Esophagus muscularis mucosa (tissue), 4 donors: Measurements from ENCODE around the gene SPTBN1. TPM values are rescaled to one million over a fixed set of nuclear protein-coding genes. Genes with fewer than 3 reads are reported as not detected.

Source experiments
- DNase-seq: peaks from one replicate; pipeline ENCODE4 v3.0.0-alpha.2; 2017; ENCODE audit errors: extremely low spot score
- H3K27ac ChIP-seq, 4 donors: fragments of 200-600 bp; sonication (generic); replicated peaks in 1 of 4; 1 replicate in 3 of 4; 2 replicates in 1 of 4; pipeline ENCODE4 v1.5.1; 2016 to 2019; ENCODE audit warnings: mild to moderate bottlenecking in 1 of 4
- H3K27me3 ChIP-seq, 4 donors: fragments of 200-600 bp; sonication (generic); one replicate each; pipeline versions ENCODE4 v1.5.1 to v1.6.0; 2016 to 2019
- H3K36me3 ChIP-seq, 4 donors: fragments of 200-600 bp; sonication (generic); one replicate each; pipeline ENCODE4 v1.5.1; 2016 to 2019
- H3K4me1 ChIP-seq, 4 donors: fragments of 200-600 bp; sonication (generic); one replicate each; pipeline ENCODE4 v1.5.1; 2016 to 2019
- H3K4me3 ChIP-seq, 4 donors: fragments of 200-600 bp; sonication (generic); 1 replicate in 2 of 4; 2 replicates in 2 of 4; pipeline ENCODE4 v1.5.1; 2016 to 2019; ENCODE audit warnings: mild to moderate bottlenecking in 4 of 4, moderate library complexity in 1 of 4
- H3K9me3 ChIP-seq, 4 donors: fragments of 200-600 bp; sonication (generic); 1 replicate in 3 of 4; 2 replicates in 1 of 4; pipeline ENCODE4 v1.5.1; 2016 to 2019
- EP300 ChIP-seq: sonication (generic); formaldehyde crosslinking; IDR thresholded peaks from one replicate; pipeline ENCODE4 v1.6.1; 2017; ENCODE audit warnings: antibody characterized with exemption
- POLR2A ChIP-seq: fragments of 450-650 bp; IDR thresholded peaks from one replicate; pipeline ENCODE4 v1.6.1; 2017; ENCODE audit warnings: antibody characterized with exemption, moderate library complexity, mild to moderate bottlenecking, low read depth
- POLR2AphosphoS5 ChIP-seq, 2 donors: sonication (generic); formaldehyde crosslinking; IDR thresholded peaks; one replicate each; pipeline ENCODE4 v1.6.1; 2017; ENCODE audit warnings: antibody characterized with exemption in 2 of 2
- WGBS: methylation state at CpG from one replicate; pipeline ENCODE4 v1.1.5; 2018; 5-methylcytosine and 5-hydroxymethylcytosine counted together
- intact Hi-C: fragments of 100-400 bp; cut with DNase I; formaldehyde crosslinking; loops from one replicate; pipeline ENCODE4 v1.15.1; 2023
- total RNA-seq, 4 donors: library from RNA; depleted of rRNA; stranded (reverse); fragments of >200 nt; gene quantifications; one replicate each; pipeline versions ENCODE4 v1.1.0 to v1.2.1, GENCODE V29; 2016
- TF ChIP-seq, protein P1 (sequence below), 3 experiments: fragments of 200-600 bp in 2 of 3; fragments of 450-650 bp in 1 of 3; sonication (generic) in 2 of 3; IDR thresholded peaks; one replicate each; pipeline ENCODE4 v1.5.1; 2017 to 2019; ENCODE audit warnings: antibody characterized with exemption in 3 of 3, mild to moderate bottlenecking in 2 of 3, moderate library complexity in 1 of 3

The SPTBN1 gene
- total RNA-seq, 4 donors from 2014 or later: 465 to 600 (median 547) TPM

DNA sequence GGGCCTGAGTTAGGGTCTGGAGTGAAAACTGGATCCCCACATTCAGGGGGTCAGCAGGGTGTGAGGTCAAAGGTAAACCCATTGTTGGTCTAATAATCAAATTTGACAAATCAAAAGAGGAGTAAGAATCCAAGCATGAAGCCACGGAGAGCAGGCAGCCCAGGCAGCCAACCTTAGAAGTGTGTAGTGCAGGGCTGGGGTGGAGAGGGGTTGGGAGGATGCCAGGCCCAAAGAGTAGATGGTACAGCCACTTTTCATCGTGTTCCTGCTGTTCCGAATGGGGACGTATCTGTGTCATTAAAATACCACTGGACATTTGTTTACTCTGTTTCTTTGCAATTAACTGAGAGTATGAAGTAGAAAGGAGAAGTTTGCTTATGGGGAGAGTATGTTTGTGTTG, 16.5 kb upstream of the SPTBN1 start:
- Histone ChIP-seq H3K9me3 (no peaks in the 10 kb centered on the region), H3K27ac (peak overlapping the region in 1 of 4 donors; percentile 11), H3K27me3 (no peaks in the 10 kb centered on the region), H3K36me3 (no peaks in the 10 kb centered on the region), H3K4me3 (no peak overlapping the region), H3K4me1 (peaks cover 49 to 66% (median 55%) of the 10 kb centered on the region in 4 donors)
- intact Hi-C loops: loop anchor here (10.0 kb wide), 1 partner anchor 105 kb away; a partner anchor contains a TSS
- DNase-seq: peak; percentile 39
- 85% methylated on average over 4 of the region's 4 CpGs for WGBS
- TF ChIP-seq POLR2A (no peak), EP300 (no peak)
- TF ChIP-seq, protein P1, sequence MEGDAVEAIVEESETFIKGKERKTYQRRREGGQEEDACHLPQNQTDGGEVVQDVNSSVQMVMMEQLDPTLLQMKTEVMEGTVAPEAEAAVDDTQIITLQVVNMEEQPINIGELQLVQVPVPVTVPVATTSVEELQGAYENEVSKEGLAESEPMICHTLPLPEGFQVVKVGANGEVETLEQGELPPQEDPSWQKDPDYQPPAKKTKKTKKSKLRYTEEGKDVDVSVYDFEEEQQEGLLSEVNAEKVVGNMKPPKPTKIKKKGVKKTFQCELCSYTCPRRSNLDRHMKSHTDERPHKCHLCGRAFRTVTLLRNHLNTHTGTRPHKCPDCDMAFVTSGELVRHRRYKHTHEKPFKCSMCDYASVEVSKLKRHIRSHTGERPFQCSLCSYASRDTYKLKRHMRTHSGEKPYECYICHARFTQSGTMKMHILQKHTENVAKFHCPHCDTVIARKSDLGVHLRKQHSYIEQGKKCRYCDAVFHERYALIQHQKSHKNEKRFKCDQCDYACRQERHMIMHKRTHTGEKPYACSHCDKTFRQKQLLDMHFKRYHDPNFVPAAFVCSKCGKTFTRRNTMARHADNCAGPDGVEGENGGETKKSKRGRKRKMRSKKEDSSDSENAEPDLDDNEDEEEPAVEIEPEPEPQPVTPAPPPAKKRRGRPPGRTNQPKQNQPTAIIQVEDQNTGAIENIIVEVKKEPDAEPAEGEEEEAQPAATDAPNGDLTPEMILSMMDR (IDR thresholded peaks at IDR 0.05): no peak

DNA sequence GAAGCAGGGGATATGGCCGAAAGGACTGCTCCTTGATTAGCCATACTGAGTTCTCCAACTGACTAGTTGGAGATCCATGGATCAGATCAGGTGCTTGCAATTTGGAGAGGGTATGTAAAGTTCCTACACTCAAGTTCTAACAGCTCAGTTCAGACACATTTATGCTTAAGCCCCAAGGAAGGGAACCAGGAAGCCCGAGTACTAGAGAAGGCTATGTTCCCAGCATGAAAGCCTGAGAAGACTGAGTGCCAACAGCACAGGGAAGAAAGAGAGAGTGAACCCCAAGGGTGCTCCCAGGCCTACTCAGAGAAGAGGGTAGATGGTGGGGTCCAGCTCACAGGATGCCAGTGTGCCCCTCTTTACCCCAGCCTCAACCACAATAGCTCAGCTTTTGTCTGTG, 16.1 kb upstream of the SPTBN1 start:
- H3K4me3 ChIP-seq: no peak overlapping the region
- H3K27ac ChIP-seq: peak overlapping the region in 1 of 4 donors; percentile 11
- peaks cover 45 to 62% (median 50%) of the 10 kb centered on the region in 4 donors for H3K4me1 ChIP-seq
- TF ChIP-seq, protein P1 (IDR thresholded peaks at IDR 0.05): no peak
- TF ChIP-seq POLR2A: no peak
- no peak for TF ChIP-seq EP300
- no peak for TF ChIP-seq POLR2AphosphoS5 (IDR thresholded peaks at IDR 0.05)
- H3K36me3 ChIP-seq: no peaks in the 10 kb centered on the region
- WGBS: 80% methylated on average over 2 of the region's 2 CpGs
- intact Hi-C loops: no loop called here
- peak; percentile 57 for DNase-seq
- H3K9me3 ChIP-seq: no peaks in the 10 kb centered on the region
- no peaks in the 10 kb centered on the region for H3K27me3 ChIP-seq

DNA sequence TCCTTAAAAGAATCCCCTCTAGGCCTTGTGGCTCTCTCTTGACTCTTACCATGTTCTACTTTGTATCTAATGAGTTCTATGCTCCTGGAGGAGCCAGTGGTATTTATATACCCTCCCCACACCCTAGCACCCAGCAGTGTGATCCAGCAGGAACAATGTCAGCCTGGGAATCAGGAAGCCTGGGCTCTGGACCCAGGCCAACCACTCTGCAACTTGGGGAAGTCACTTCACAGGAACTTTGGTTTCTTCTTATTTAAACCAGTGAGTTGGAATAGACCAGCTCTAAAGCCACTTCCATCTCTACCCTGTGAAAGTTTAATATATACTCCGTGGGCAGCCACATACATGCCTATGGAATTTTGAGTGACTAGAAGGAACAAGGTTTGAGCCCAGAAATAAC, 11.6 kb upstream of the SPTBN1 start:
- DNase-seq: no peak
- H3K36me3 ChIP-seq: no peaks in the 10 kb centered on the region
- H3K4me1 ChIP-seq: peaks cover 15 to 30% (median 16%) of the 10 kb centered on the region in 4 donors
- H3K27me3 ChIP-seq: no peaks in the 10 kb centered on the region
- TF ChIP-seq POLR2A (no peak), POLR2AphosphoS5 (IDR thresholded peaks at IDR 0.05) (no peak), EP300 (no peak)
- TF ChIP-seq, protein P1 (IDR thresholded peaks at IDR 0.05): no peak
- H3K4me3 ChIP-seq: no peak overlapping the region
- H3K9me3 ChIP-seq: no peaks in the 10 kb centered on the region
- H3K27ac ChIP-seq: no peak overlapping the region
- WGBS: 94% methylated on average over 1 of the region's 1 CpG
- intact Hi-C loops: no loop called here

DNA sequence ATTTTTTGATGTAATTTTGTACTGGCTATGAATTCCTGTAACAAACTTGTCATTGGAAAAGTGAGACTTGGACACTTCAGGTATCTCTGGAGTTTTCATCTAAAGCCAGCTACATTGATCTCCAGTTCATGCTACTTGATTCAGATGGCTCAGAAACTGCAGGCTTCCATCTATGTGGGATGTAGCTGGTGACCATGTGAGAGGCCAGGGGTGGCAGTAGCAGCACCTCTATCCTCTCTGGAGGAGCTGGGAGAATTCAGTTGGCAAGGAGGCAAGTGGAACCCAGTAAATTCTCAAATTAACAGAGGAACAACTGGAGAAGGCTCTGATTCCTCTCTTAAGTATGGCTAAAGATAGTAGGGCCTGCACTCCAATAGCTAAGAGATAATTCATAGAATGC, 10.0 kb upstream of the SPTBN1 start:
- no peaks in the 10 kb centered on the region for H3K36me3 ChIP-seq
- no peaks in the 10 kb centered on the region for H3K27me3 ChIP-seq
- intact Hi-C loops: no loop called here
- no peak overlapping the region for H3K4me3 ChIP-seq
- DNase-seq: no peak
- H3K9me3 ChIP-seq: no peaks in the 10 kb centered on the region
- peaks cover 2 to 15% (median 5%) of the 10 kb centered on the region in 4 donors for H3K4me1 ChIP-seq
- peak overlapping the region in 1 of 4 donors; percentile 10 for H3K27ac ChIP-seq
- TF ChIP-seq, protein P1 (IDR thresholded peaks at IDR 0.05): no peak
- TF ChIP-seq EP300: no peak
- TF ChIP-seq POLR2AphosphoS5 (IDR thresholded peaks at IDR 0.05): no peak
- no peak for TF ChIP-seq POLR2A

DNA sequence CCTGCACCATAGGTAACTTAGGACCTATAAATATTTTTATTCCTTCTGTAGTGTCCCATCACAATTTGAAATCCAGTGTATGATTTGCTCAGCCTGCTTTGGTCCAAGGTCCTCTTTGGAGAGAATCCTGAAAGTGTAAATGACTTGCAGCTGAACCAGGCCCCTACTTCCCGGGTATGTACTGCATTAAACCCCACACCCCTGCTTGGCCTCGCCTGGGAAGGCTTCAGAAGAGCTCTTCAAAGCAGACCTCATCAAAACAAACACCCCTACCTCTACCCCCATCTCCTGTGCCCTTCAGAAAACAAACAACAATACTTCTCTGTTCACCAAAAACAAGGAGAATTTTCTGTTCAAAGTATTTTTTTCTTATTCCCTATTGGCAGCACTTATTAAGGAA, 9.5 kb upstream of the SPTBN1 start:
- no peaks in the 10 kb centered on the region for H3K36me3 ChIP-seq
- WGBS: 84% methylated on average over 2 of the region's 2 CpGs
- H3K4me1 ChIP-seq: peaks cover 0 to 13% (median 5%) of the 10 kb centered on the region in 4 donors
- H3K27ac ChIP-seq: no peak overlapping the region
- no peaks in the 10 kb centered on the region for H3K9me3 ChIP-seq
- intact Hi-C loops: no loop called here
- TF ChIP-seq, protein P1 (IDR thresholded peaks at IDR 0.05): no peak
- no peak for TF ChIP-seq EP300
- no peak for TF ChIP-seq POLR2AphosphoS5 (IDR thresholded peaks at IDR 0.05)
- TF ChIP-seq POLR2A: no peak
- no peak for DNase-seq
- H3K27me3 ChIP-seq: no peaks in the 10 kb centered on the region
- H3K4me3 ChIP-seq: no peak overlapping the region
